Lung (tissue), 12 donors: ENCODE results near the gene MAL. TPM values are rescaled to one million over a fixed set of nuclear protein-coding genes. Genes with fewer than 3 reads are reported as not detected.

Experiments used
- ATAC-seq: fragments of 200-7000 bp; cut with Tn5 transposase; one replicate; pipeline ENCODE4 v1.9.1; 2020; ENCODE audit warnings: moderate number of reproducible peaks; ENCODE audit not compliant: insufficient read depth, low FRiP score
- DNase-seq, 3 donors: peaks; one replicate each; pipeline ENCODE4 v3.0.0-alpha.2; 2013 to 2017
- H3K27ac ChIP-seq, 2 donors: one replicate each; pipeline ENCODE4 v1.5.1; 2013; ENCODE audit warnings: mild to moderate bottlenecking in 2 of 2, moderate library complexity in 2 of 2, control low read depth in 1 of 2, inconsistent platforms in 1 of 2, low read depth in 1 of 2, low read length in 1 of 2
- H3K27me3 ChIP-seq, 3 donors: one replicate each; pipeline ENCODE4 v1.5.1; 2013; ENCODE audit warnings: low read length in 2 of 3; ENCODE audit not compliant: control insufficient read depth in 3 of 3, insufficient read depth in 3 of 3
- H3K36me3 ChIP-seq, 4 donors: one replicate each; pipeline ENCODE4 v1.5.1; 2013; ENCODE audit warnings: low read length in 4 of 4, mild to moderate bottlenecking in 1 of 4, moderate library complexity in 1 of 4; ENCODE audit not compliant: control insufficient read depth in 4 of 4, insufficient read depth in 4 of 4
- H3K4me1 ChIP-seq, 5 donors: one replicate each; pipeline ENCODE4 v1.5.1; 2013; ENCODE audit warnings: low read length in 5 of 5, mild to moderate bottlenecking in 2 of 5, moderate library complexity in 1 of 5; ENCODE audit not compliant: control insufficient read depth in 5 of 5, insufficient read depth in 5 of 5
- H3K4me3 ChIP-seq: one replicate; pipeline ENCODE4 v1.5.1; 2013; ENCODE audit warnings: mild to moderate bottlenecking, control low read depth, moderate library complexity
- H3K9ac ChIP-seq, 2 donors: one replicate each; pipeline ENCODE4 v1.5.1; 2013; ENCODE audit warnings: low read length in 2 of 2, control low read depth in 1 of 2; ENCODE audit not compliant: insufficient read depth in 1 of 2
- H3K9me3 ChIP-seq, 4 donors: one replicate each; pipeline ENCODE4 v1.5.1; 2013; ENCODE audit warnings: low read length in 3 of 4, mild to moderate bottlenecking in 1 of 4, moderate library complexity in 1 of 4; ENCODE audit not compliant: control insufficient read depth in 4 of 4, insufficient read depth in 3 of 4
- WGBS, 2 donors: extraction: QIAGEN DNeasy Blood & Tissue Kit; methylation state at CpG; one replicate each; pipeline ENCODE4 v1.1.7; 2013; 5-methylcytosine and 5-hydroxymethylcytosine counted together
- polyA plus RNA-seq, 2 donors: library from polyadenylated mRNA; stranded (reverse); fragments of 200-250 nt; gene quantifications; one replicate each; pipeline ENCODE4 v1.2.1, GENCODE V29; 2013
- total RNA-seq, 2 donors: library from RNA; depleted of rRNA in 1 of 2; stranded (reverse); fragments of >200 nt in 1 of 2; gene quantifications; one replicate each; pipeline ENCODE4 v1.2.1, GENCODE V29; 2014 to 2021
- TF ChIP-seq, protein P1 (sequence below): IDR thresholded peaks from 2 replicates; pipeline ENCODE4 v1.5.1; 2012; ENCODE audit warnings: mild to moderate bottlenecking; ENCODE audit errors: control extremely low read depth, extremely low read depth
- donor health status: control.
- donor health status: control.
- donor health status: Bipolar disorder and iron deficiency.
- donor health status: healthy.
- donor health status: DM: yes; HTN: yes; CAD: no.

MAL gene
- total and polyA plus RNA-seq, 4 donors, result 1.3 to 19.0 (median 10.5) TPM

DNA sequence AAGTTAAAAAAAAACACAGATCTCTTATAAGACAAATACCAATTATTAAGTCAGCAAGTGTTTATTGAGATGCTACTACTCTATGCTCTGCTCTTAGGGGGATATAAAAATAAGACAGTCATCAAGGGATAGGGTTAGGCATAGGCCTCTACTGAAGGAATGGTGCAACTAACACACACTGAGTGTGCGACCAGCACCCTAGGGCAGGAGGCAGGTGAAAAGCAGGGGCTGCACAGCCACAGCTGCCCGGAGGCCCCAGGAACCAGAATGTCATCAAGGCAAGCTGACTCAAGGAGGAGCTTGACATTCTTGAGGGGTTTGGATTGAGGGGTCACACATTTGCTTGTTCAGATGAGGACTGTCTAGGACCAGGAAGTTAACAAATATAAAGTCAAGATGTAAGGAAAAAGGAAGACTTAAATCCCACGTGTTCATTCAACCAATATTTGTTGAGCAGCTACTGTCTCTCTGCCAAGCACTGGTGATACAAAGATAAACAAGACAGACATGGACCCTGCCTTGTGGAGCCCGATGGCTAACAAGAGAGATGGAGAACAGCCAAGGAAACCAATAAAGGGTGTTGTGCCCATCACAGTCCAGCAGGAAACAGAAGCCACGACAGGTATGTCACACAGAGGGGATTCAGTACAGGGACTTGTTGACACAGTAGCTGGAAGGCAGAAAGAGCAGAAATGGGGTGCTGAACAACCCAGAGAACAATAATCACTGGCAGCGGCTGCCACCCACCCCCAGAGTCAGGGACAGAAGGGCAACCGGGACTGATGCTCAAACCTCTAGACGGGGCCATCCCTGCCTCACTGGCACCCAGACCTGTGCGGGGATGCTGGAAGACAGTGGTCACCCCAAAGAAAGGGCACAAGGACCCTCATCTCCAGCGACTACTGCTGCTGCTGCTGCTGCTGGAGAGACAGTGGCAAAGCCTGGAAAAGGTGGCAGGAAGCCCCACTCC lies 45.8 kb upstream of the MAL start:
- H3K4me3 ChIP-seq, result no peak overlapping the region
- ATAC-seq (no peak), DNase-seq (no peak)
- H3K36me3 ChIP-seq, result no peaks in the 10 kb centered on the region
- no peak overlapping the region for H3K27ac ChIP-seq
- H3K9ac ChIP-seq, result no peak overlapping the region
- TF ChIP-seq, protein P1, sequence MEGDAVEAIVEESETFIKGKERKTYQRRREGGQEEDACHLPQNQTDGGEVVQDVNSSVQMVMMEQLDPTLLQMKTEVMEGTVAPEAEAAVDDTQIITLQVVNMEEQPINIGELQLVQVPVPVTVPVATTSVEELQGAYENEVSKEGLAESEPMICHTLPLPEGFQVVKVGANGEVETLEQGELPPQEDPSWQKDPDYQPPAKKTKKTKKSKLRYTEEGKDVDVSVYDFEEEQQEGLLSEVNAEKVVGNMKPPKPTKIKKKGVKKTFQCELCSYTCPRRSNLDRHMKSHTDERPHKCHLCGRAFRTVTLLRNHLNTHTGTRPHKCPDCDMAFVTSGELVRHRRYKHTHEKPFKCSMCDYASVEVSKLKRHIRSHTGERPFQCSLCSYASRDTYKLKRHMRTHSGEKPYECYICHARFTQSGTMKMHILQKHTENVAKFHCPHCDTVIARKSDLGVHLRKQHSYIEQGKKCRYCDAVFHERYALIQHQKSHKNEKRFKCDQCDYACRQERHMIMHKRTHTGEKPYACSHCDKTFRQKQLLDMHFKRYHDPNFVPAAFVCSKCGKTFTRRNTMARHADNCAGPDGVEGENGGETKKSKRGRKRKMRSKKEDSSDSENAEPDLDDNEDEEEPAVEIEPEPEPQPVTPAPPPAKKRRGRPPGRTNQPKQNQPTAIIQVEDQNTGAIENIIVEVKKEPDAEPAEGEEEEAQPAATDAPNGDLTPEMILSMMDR, result no peak
- peaks cover 0 to 5% (median 2%) of the 10 kb centered on the region in 4 donors for H3K9me3 ChIP-seq
- WGBS, 2 donors, result 77 to 88% methylated on average over 10 of the region's 10 CpGs
- no peaks in the 10 kb centered on the region for H3K4me1 ChIP-seq
- peaks cover 0 to 12% (median 0%) of the 10 kb centered on the region in 3 donors for H3K27me3 ChIP-seq

DNA sequence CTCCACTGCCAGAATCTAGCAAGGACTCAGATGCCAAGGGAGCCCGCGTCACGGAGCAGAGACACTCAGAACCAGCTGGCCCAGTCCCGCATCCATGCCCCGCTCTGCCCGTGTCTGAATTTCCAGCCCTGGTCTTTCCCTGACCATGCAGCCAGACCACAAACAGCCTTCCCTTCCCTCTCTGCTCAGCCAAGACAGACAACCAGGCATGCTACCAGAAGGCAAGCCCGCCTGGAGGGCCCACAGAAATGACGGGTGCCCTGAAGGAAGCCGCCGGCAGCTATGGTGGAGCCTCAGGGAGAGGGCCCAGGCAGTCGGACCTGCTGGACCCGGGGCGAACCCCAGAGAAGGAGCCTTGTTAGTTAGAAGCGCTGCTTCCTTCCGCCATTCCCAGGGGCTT lies 45.1 kb upstream of the MAL start:
- peaks cover 0 to 3% (median 1%) of the 10 kb centered on the region in 4 donors for H3K9me3 ChIP-seq
- no peak overlapping the region for H3K27ac ChIP-seq
- DNase-seq (no peak), ATAC-seq (no peak)
- H3K27me3 ChIP-seq, result peaks cover 0 to 12% (median 0%) of the 10 kb centered on the region in 3 donors
- 91 to 93% methylated on average over 15 of the region's 15 CpGs for WGBS, 2 donors
- H3K4me1 ChIP-seq, result no peaks in the 10 kb centered on the region
- TF ChIP-seq, protein P1, result no peak
- H3K9ac ChIP-seq, result no peak overlapping the region
- H3K36me3 ChIP-seq, result no peaks in the 10 kb centered on the region
- no peak overlapping the region for H3K4me3 ChIP-seq

DNA sequence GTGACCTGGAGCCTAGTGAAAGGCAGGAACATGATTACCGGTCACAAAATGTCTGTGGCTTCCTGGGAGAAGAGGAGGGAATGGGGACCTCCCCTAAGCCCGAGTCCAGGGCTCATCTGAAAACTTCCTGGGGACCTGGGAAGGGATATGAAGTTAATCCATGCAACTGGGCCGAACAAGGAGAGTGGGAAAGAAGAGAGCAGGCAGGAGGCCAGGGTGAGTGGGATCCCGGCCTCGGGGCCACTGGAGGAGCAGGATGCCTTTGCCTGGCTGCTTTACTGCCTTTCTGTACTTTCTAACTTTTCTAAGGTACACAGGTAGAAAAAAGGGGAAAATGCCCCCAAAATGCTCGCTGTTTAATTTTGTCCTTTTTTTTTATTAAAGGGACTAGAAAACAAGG lies 43.4 kb upstream of the MAL start:
- Histone ChIP-seq H3K9ac (no peak overlapping the region), H3K4me3 (no peak overlapping the region), H3K4me1 (peaks cover 0 to under 1% (median 0%) of the 10 kb centered on the region in 5 donors), H3K9me3 (peaks cover 0 to 3% (median 1%) of the 10 kb centered on the region in 4 donors), H3K27me3 (no peaks in the 10 kb centered on the region), H3K36me3 (no peaks in the 10 kb centered on the region), H3K27ac (no peak overlapping the region)
- TF ChIP-seq, protein P1, result no peak
- ATAC-seq (no peak), DNase-seq (no peak)
- WGBS, 2 donors, result 71 to 82% methylated on average over 6 of the region's 6 CpGs
